A549 (cell line): ENCODE results near the gene SCARB1. TPM values are rescaled to one million over a fixed set of nuclear protein-coding genes. Genes with fewer than 3 reads are reported as not detected.

Experiments used
- ATAC-seq, 2 experiments: fragments of 200-7000 bp in 1 of 2; fragments of >200 bp in 1 of 2; cut with Nextera tagmentation in 1 of 2; cut with Tn5 transposase in 1 of 2; 3 replicates each; pipeline versions ENCODE4 v1.8.0 to v1.9.1; 2018 to 2020; ENCODE audit warnings: mild to moderate bottlenecking in 1 of 2, moderate library complexity in 1 of 2
- CTCF ChIA-PET: fragments of 300-600 bp; sonication (Branson Sonifier 250); formaldehyde crosslinking; extraction: SDS; loops from one replicate; lab custom pipeline; 2021; ENCODE audit warnings: antibody characterized with exemption, inconsistent platforms; lab: Yijun Ruan, JAX
- POLR2A ChIA-PET: fragments of 350-600 bp; formaldehyde crosslinking; extraction: SDS; loops from one replicate; lab custom pipeline; 2021; ENCODE audit warnings: antibody characterized with exemption, inconsistent platforms; lab: Yijun Ruan, JAX
- DNase-seq, 2 experiments: peaks; one replicate each; pipeline versions ENCODE4 v3.0.0 to v3.0.0-alpha.2; 2011 to 2016; ENCODE audit warnings: low read depth in 1 of 2, low spot score in 1 of 2
- FAIRE-seq: peaks from 2 replicates; lab custom pipeline; 2011; peaks lifted over from hg19 to GRCh38; lab: Jason Lieb, UNC
- H3K27ac ChIP-seq, 2 experiments: fragments of >200 bp; sonication (Bioruptor Twin); formaldehyde crosslinking; 3 replicates each; pipeline ENCODE4 v1.5.1; 2016 to 2017
- H3K4me1 ChIP-seq: fragments of >200 bp; sonication (Bioruptor Twin); formaldehyde crosslinking; 3 replicates; pipeline ENCODE4 v1.6.1; 2016
- H3K4me2 ChIP-seq: fragments of >200 bp; sonication (Bioruptor Twin); formaldehyde crosslinking; 3 replicates; pipeline ENCODE4 v1.6.1; 2016
- H3K4me3 ChIP-seq: fragments of >200 bp; sonication (Bioruptor Twin); formaldehyde crosslinking; 3 replicates; pipeline ENCODE4 v1.5.1; 2016
- H3K9me3 ChIP-seq: fragments of >200 bp; sonication (Bioruptor Twin); formaldehyde crosslinking; 3 replicates; pipeline ENCODE4 v1.6.1; 2016
- ATOH8 ChIP-seq: fragments of 250-450 bp; sonication (Bioruptor Pico); IDR thresholded peaks from 2 replicates; pipeline ENCODE4 v1.5.0; 2020; ENCODE audit warnings: low read depth, mild to moderate bottlenecking, moderate library complexity
- BHLHE40 ChIP-seq: IDR thresholded peaks from 2 replicates; pipeline ENCODE4 v1.6.1; 2012; ENCODE audit warnings: low read depth, low read length, inconsistent platforms
- CBX2 ChIP-seq: fragments of 200-600 bp; sonication (generic); IDR thresholded peaks from 2 replicates; pipeline ENCODE4 v1.6.1; 2016; ENCODE audit warnings: low read depth, mild to moderate bottlenecking, borderline replicate concordance
- EHMT2 ChIP-seq: fragments of 200-600 bp; sonication (generic); IDR thresholded peaks from 2 replicates; pipeline ENCODE4 v1.6.1; 2016; ENCODE audit warnings: antibody characterized with exemption, low read depth, mild to moderate bottlenecking, moderate library complexity
- ELK1 ChIP-seq: fragments of 150-350 bp; IDR thresholded peaks from 2 replicates; pipeline ENCODE4 v1.6.1; 2014; ENCODE audit warnings: low read depth, mild to moderate bottlenecking, low read length
- FOSB ChIP-seq: fragments of 250-450 bp; sonication (Bioruptor Pico); IDR thresholded peaks from 2 replicates; pipeline ENCODE4 v1.5.0; 2020; ENCODE audit warnings: mild to moderate bottlenecking, moderate library complexity
- HEYL ChIP-seq: fragments of 250-450 bp; sonication (Bioruptor Pico); IDR thresholded peaks from 2 replicates; pipeline ENCODE4 v1.8.0; 2021; ENCODE audit warnings: mild to moderate bottlenecking, moderate library complexity
- JUN ChIP-seq, 2 experiments: fragments of >200 bp; sonication (Bioruptor Twin); formaldehyde crosslinking; IDR thresholded peaks; 2 replicates in 1 of 2; 3 replicates in 1 of 2; pipeline ENCODE4 v1.6.1; 2016 to 2017
- KDM5A ChIP-seq: fragments of 200-600 bp; sonication (generic); IDR thresholded peaks from 2 replicates; pipeline ENCODE4 v1.6.1; 2016; ENCODE audit warnings: antibody characterized with exemption, mild to moderate bottlenecking
- RARB ChIP-seq: fragments of 250-450 bp; sonication (Bioruptor Pico); IDR thresholded peaks from 2 replicates; pipeline ENCODE4 v1.8.0; 2021; ENCODE audit warnings: mild to moderate bottlenecking, moderate library complexity
- RCOR1 ChIP-seq: fragments of 150-350 bp; IDR thresholded peaks from 2 replicates; pipeline ENCODE4 v1.6.1; 2014; ENCODE audit warnings: antibody characterized with exemption, low read length, low read depth
- SREBF2 ChIP-seq: fragments of 450-650 bp; IDR thresholded peaks from 2 replicates; pipeline ENCODE4 v1.6.1; 2014; ENCODE audit warnings: mild to moderate bottlenecking, moderate library complexity
- TFCP2L1 ChIP-seq: fragments of 250-450 bp; sonication (Bioruptor Pico); IDR thresholded peaks from 2 replicates; pipeline ENCODE4 v1.5.0; 2021; ENCODE audit warnings: mild to moderate bottlenecking
- ZFP36 ChIP-seq: fragments of 450-650 bp; IDR thresholded peaks from 2 replicates; pipeline ENCODE4 v1.6.1; 2014; ENCODE audit warnings: borderline replicate concordance; ENCODE audit not compliant: partially characterized antibody
- WGBS: methylation state at CpG from one replicate; pipeline ENCODE4 v1.1.6; 2017; ENCODE audit errors: missing lambda C conversion rate; 5-methylcytosine and 5-hydroxymethylcytosine counted together
- polyA plus RNA-seq, 4 experiments: library from polyadenylated mRNA; depleted of rRNA in 3 of 4; stranded (reverse); fragments of >200 nt; fragmentation: RNase III in 1 of 4; extraction: RNeasy Plus Mini Kit Qiagen cat#74134 plus additional on column Dnase treatment in 1 of 4; gene quantifications; 2 replicates in 3 of 4; 3 replicates in 1 of 4; pipeline ENCODE4 v1.2.3, GENCODE V29; 2011 to 2017
- TF ChIP-seq, protein P1 (sequence below): fragments of >200 bp; sonication (Bioruptor Twin); formaldehyde crosslinking; IDR thresholded peaks from 3 replicates; pipeline ENCODE4 v1.6.1; 2016
- TF ChIP-seq, protein P2 (sequence below): fragments of 200-600 bp; sonication (generic); IDR thresholded peaks from 2 replicates; pipeline ENCODE4 v1.6.1; 2016; ENCODE audit warnings: antibody characterized with exemption, mild to moderate bottlenecking, moderate library complexity

SCARB1 gene
- polyA plus RNA-seq, 2 of the 4 experiments (the other 2 are of a cell fraction) = 81.1 to 154 TPM

DNA sequence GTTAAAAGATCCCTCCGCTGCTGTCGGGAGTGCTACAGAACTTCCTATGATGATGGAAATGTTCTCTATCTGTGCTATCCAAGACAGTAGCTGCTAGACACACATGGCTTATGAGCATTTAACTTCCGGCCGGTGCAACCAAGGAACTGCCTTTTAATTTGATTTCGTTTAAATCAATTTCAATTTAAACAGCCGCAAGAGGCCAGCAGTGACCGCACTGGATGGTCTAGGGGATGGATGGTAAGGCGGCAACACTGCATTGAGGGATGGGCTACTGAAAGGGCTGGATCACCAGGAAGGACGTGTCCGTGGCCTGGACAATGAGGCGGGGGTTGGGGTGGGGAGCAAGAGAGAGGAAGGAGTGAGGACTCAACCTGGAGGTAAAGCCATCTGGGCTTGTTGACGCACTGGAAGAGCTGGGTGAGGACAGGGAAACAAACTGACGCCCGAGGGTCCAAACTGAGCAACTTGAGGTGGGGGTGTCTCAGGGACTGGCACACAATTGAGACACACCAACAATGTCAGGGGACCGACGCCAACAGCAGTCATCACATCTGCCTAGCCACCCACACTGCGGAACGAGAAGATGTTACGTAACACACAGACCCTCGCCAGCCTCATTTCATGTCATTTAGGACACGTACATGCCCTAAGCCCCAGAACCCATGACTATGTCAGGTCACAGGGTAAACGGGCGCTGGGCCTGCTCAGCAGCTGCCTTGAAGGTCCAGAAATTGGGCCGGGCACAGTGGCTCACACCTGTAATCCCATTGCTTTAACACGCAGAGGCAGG, 57.6 kb downstream of the SCARB1 start:
- no peak overlapping the region for H3K27ac ChIP-seq
- no peak for FAIRE-seq
- no peak for ATAC-seq
- 93% methylated on average over 25 of the region's 25 CpGs for WGBS
- peaks cover 7% of the 10 kb centered on the region; the same call in 2 of the 3 replicates for H3K4me1 ChIP-seq
- CTCF ChIA-PET = interaction anchor here (0.8 to 2.7 kb wide), 5 partner anchors 8 to 774 kb away, joined by 3 to 7 read pairs (median 4); no protein-coding TSS in a partner anchor
- no peak overlapping the region for H3K4me3 ChIP-seq
- POLR2A ChIA-PET = no interaction called here
- TF ChIP-seq, protein P1, sequence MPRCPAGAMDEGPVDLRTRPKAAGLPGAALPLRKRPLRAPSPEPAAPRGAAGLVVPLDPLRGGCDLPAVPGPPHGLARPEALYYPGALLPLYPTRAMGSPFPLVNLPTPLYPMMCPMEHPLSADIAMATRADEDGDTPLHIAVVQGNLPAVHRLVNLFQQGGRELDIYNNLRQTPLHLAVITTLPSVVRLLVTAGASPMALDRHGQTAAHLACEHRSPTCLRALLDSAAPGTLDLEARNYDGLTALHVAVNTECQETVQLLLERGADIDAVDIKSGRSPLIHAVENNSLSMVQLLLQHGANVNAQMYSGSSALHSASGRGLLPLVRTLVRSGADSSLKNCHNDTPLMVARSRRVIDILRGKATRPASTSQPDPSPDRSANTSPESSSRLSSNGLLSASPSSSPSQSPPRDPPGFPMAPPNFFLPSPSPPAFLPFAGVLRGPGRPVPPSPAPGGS = no peak
- TF ChIP-seq KDM5A (no peak), HEYL (CRISPR knock-in tag) (no peak), ELK1 (no peak), ATOH8 (no peak), FOSB (no peak), CBX2 (no peak), SREBF2 (no peak), EHMT2 (no peak), TFCP2L1 (CRISPR knock-in tag) (no peak), RARB (CRISPR knock-in tag) (no peak), BHLHE40 (no peak)
- TF ChIP-seq, protein P2, sequence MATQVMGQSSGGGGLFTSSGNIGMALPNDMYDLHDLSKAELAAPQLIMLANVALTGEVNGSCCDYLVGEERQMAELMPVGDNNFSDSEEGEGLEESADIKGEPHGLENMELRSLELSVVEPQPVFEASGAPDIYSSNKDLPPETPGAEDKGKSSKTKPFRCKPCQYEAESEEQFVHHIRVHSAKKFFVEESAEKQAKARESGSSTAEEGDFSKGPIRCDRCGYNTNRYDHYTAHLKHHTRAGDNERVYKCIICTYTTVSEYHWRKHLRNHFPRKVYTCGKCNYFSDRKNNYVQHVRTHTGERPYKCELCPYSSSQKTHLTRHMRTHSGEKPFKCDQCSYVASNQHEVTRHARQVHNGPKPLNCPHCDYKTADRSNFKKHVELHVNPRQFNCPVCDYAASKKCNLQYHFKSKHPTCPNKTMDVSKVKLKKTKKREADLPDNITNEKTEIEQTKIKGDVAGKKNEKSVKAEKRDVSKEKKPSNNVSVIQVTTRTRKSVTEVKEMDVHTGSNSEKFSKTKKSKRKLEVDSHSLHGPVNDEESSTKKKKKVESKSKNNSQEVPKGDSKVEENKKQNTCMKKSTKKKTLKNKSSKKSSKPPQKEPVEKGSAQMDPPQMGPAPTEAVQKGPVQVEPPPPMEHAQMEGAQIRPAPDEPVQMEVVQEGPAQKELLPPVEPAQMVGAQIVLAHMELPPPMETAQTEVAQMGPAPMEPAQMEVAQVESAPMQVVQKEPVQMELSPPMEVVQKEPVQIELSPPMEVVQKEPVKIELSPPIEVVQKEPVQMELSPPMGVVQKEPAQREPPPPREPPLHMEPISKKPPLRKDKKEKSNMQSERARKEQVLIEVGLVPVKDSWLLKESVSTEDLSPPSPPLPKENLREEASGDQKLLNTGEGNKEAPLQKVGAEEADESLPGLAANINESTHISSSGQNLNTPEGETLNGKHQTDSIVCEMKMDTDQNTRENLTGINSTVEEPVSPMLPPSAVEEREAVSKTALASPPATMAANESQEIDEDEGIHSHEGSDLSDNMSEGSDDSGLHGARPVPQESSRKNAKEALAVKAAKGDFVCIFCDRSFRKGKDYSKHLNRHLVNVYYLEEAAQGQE = no peak
- H3K4me2 ChIP-seq = no peak overlapping the region
- DNase-seq = no peak
- no peaks in the 10 kb centered on the region for H3K9me3 ChIP-seq

DNA sequence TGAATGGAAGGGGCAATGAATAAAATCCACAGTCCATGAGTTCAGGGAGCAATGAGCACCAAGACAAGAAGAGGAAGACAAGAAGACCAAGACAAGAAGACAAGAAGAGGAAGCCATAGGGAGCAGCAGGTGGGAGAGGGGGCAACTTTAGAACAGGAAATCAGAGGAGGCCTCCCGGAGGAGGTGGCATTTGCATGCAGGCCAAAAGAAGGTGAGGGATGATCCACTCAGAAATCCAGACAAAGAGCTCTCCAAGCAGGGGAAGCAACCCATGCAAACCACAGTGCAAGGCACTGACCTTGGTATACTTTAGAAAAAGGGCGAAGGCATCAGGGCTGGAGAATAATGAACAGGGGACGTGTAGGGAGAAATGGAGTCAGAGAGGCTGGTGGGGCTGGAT, 58.6 kb downstream of the SCARB1 start:
- 92% methylated on average over 3 of the region's 3 CpGs for WGBS
- FAIRE-seq (no peak), ATAC-seq (no peak)
- ChIA-PET CTCF (interaction anchor here (0.8 to 2.7 kb wide), 5 partner anchors 14 to 95 kb away, joined by 3 to 7 read pairs (median 4); no protein-coding TSS in a partner anchor), POLR2A (no interaction called here)
- H3K4me2 ChIP-seq = no peak overlapping the region
- H3K9me3 ChIP-seq = no peaks in the 10 kb centered on the region
- no peak for TF ChIP-seq JUN (IDR thresholded peaks at IDR 0.05)
- peak; percentile 78 for TF ChIP-seq ZFP36
- no peak for TF ChIP-seq RCOR1
- TF ChIP-seq, all 56 proteins: peak for 1
- no peak for DNase-seq
- no peak overlapping the region for H3K4me3 ChIP-seq
- H3K4me1 ChIP-seq = peaks cover 7% of the 10 kb centered on the region; the same call in 2 of the 3 replicates
- 0 out of 6 replicates have a peak overlapping the region, but pooled peaks of 1 of the 2 experiments have one; percentile 27 for H3K27ac ChIP-seq
